HG03460 (cell line): ENCODE data around the gene HBS1L.
"Not testable (repeated sequence)": the region's sequence is repeated elsewhere in the genome, so short reads cannot be mapped to it uniquely, and the experiment has no call there.

Experiments
- ATAC-seq: cut with Tn5 transposase; IDR thresholded peaks from one replicate; pipeline ENCODE4 v1.9.1; 2021; ENCODE audit not compliant: unreplicated experiment

Gene HBS1L

DNA sequence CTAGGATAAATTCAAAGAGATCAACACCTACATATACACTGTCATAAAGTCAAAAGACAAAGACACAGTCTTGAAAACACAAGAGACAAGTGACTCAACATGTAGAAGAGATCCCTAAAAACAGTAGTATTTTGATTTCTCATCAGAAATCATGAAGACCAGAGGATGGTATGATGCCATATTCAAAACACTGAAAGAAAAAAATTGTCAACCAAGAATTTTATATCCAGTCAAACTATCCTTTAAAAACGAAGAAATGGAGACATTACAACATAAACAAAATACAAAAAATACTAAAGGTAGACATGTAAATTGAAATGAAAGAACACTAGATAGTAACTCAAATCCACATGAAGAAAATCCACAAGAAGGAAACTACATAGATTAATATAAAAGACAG lies 27.3 kb upstream of the HBS1L start:
- ATAC-seq = no peak

DNA sequence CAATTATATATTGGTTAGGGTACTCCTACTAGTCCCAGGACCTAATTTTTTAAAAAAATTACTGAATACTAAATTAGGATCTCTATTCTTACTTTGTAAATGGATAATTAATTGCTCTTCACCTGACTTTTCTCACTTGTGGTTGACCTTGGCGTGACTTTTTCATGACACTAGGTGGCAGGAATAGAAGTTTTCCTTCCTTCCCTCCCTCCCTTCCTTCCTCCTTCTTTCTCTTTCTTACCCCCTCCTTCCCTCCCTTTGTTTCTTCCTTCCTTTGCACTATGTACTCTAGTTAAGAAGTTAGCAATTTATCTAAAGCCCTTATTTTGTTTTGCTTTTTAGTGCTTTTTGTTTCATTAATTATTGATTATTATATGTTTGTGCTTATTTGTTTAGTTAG lies 20.4 kb upstream of the HBS1L start:
- no peak for ATAC-seq

DNA sequence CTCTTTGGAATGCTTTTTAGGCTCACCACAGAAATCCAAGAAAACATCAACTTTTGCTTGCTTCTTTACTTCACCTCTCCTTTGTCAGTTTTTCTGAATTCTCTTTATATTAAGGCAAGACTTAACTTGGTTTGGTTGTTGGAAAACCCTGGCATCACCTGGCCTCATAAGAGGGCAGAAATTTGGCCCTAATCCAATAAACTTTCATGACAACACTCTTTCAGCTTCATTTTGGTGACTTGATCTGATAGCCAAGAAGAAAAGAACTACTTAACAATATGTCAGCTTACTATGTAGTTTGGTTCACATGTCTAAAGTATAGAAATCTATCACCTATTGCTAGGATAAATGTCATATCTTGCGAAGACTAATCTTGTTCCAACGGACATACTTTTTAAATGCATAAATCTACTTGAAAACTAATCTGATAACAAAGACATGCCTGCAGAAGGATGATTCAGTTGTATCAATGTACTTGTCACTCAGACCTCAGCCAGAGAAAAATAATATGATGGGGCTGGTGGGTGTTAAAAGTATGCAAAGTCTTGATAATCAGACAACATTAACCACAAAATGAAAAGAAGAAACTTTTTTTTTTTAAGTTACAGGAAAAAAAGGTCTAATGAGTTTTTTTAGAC lies 19.3 kb upstream of the HBS1L start:
- no peak for ATAC-seq

DNA sequence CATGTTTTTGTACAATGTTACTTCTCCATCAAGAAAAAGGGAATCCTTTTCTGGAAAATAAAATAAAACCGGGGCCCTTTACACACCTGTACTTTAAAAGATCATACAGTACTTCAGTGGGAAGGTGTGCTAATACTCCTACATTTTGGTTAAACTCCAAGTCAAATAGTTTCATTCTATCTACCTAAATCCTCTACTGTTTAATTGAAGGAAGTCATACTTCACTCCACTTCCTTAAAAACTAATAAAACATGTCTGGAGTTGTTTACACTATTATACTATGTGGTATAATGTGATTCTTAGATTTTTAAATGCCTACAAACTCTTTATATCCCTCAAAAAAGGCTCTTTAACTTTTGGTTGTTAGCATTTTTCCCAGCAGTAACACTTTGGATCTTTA lies 18.6 kb upstream of the HBS1L start:
- no peak for ATAC-seq

DNA sequence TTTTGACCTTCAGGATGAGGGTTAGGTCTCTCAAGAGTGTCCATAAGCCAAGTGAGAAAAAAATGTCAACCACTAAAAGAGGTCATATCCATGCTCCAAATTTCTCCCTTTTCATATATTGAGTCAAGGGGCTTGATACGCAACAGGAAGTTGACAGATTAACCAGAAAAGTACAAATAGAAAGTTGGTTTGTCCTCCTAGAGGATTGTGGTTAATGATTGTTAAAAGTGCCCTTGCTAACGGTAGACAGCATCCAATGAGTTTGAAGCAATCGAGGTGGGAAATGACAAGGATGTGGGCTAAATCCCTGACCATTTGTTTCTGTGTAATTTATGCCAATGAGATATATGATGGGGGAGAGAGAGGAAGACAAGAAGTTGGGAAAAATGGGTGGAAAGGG lies 18.1 kb upstream of the HBS1L start:
- ATAC-seq = no peak

DNA sequence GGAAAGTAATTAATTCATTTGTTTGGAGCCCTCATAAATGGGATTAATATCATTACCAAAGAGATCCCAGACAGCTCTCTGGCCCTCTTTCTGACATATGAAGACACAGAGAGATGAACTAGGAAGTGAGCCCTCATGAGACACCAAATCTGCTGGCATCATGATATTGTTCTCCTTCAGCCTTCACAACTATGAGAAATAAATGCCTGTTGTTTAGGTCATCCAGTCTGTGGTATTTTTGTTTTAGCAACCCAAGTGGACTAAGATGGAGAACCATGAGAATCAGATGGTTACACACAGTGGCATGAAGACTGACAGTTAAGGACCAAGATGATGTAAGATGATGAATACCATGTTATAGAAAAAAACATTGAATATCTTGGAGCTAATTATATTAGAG lies 16.9 kb upstream of the HBS1L start:
- ATAC-seq = no peak

DNA sequence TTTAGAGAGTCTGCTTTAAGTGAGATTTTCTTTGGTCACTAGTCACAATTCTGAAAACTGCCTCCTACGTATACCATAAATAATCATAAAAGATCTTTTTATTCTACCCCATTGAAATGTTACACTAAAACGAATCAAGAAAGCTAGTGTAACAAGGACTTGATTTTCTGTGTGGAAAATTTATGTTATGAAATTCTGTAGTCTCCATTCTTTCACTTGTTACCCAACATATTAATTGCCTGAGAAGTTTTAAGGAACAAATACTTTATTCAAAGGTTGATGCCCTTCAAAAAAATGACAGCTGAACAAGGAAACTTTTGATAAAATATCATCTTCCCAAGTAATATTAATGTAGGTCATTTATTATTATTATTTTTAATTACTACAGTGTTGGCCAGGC lies 13.3 kb upstream of the HBS1L start:
- no peak for ATAC-seq

DNA sequence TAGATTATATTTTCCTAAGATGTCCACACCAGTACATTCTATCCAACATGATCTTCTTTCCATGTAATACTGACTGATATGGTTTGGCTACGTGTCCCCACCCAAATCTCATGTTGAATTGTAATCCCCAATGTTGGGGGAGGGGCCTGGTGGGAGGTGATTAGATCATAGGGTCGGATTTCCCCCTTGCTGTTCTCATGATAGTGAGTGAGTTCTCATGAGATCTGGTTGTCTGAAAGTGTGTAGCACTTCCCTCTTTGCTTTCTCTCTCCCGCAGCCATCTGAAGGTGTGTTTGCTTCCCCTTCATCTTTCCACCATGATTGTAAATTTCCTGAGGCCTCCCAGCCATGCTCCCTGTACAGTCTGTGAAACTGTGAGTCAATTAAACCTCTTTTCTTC lies 12.2 kb upstream of the HBS1L start:
- no peak for ATAC-seq

DNA sequence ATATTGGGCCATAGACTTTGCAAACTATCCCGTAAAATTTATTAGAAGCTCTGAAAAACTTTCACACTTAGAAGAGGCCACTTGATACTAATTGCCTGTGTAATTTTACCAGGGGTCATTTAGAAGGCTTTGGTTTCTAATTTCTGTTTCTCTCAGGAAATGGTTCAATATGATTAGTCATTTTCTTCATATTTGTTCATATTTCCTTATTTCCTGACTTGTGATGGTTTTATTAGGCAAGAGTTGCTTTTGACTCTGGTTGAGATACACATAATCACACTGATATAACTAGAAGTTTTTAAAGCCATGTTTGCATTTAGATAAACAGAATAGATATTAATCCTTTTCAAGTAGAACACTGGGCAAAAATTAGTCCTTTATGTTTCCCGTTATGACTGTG lies 11.8 kb upstream of the HBS1L start:
- no peak for ATAC-seq

DNA sequence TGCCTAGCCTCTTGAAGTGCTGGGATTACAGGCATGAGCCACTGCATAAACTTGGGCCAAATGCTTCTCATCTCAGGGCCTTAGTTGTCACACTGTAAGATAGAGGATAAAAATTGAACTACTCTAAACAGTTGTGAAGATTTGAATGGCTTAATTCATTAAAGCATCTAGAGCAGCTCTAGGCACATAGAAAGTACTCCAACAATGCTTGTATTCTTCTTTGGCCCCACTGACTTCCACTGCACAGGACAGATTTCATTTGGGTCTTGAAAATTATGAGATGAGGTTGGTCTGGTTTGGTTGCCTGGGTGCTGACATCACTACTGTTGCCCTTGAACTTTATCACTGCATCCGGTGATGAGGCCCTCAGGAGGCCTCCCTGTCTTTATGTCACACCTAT lies 10.0 kb upstream of the HBS1L start:
- ATAC-seq = no peak

DNA sequence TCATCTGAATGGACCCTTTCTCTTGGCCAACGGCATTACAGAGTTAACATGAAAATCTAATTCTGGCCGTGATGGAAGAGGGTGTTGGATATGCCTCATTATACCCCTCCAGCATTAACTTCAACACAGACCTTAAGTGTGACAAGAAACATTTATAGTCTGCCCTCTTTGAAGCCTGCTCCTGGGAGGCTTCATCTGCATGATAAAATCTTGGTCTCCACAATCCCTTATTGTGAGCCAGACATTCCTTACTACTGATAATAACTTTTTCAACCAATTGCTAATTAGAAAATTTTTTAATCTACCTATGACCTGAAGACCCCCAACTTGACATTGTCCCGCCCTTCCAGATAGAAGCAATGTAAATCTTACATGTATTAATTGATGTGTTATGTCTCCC lies 9.3 kb upstream of the HBS1L start:
- no peak for ATAC-seq

DNA sequence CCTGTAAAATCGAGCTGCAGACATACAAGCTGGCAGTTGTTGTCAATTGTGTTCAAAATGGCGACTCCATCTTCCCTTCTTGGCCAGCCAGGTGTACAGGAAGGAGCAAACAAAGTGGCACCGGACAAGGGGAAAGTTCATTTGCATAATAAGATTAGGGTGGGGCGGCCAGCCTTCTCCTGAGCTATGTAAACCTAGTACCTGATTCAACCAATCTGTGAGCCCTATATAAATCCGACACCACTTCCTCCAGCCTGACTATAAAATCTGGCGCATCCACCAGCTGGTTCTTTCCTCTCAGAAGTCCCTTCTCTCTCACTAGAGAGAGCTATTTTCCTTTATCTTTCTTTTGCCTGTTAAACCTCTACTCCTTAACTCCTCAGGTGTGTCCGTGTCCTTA lies 8.1 kb upstream of the HBS1L start:
- no peak for ATAC-seq

DNA sequence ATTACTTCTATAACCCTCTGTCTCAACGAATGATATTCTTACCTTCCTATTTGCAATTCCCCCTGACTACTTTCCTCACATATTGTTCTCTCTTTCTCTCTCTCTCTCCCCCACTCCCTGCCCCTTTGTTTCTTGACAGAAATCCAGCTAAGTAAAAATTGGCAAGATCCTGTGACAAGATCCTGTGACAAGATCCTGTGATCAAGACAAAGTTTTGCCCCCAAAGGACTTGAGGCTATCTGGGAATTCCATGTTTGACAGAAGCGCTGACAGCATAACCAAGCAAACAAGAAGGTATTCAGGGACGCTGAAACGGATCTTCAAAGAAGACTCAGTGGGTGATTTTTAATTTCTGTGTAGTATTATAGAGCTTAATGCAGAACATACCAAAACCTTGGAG lies 5.5 kb upstream of the HBS1L start:
- ATAC-seq = no peak

DNA sequence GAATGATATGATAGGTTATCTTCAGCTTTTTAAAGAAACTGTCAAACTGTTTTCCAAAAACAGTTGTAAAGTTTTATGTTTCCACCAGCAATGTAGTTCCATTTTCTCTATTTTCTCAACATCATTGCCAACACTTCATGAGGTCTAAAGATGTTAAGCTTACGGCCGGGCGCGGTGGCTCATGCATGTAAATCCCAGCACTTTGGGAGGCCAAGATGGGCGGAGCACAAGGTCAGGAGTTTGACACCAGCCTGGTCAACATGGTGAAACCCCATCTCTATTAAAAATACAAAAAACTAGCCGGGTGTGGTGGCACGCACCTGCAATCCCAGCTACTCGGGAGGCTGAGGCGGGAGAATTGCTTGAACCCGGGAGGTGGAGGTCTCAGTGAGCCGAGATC lies 3.7 kb upstream of the HBS1L start:
- not testable (repeated sequence) for ATAC-seq

DNA sequence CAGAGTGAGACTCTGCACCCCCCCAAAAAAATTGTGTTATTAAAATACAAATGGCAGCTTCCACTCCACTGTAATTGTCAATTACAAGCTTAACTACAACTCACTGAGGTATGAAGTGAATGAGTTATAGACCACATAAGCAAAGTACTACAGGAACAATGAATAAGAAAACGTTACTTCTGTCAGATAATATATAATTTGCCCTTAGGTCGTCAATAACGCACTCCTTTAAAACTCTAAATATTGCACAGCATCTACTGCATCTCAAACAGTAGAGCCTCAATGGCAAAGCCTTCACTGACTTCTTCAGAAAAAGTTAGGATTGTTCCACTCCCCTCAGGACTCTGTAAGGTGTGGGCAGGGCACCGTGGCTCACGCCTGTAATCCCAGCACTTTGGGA lies 2.0 kb upstream of the HBS1L start:
- ATAC-seq = no peak

DNA sequence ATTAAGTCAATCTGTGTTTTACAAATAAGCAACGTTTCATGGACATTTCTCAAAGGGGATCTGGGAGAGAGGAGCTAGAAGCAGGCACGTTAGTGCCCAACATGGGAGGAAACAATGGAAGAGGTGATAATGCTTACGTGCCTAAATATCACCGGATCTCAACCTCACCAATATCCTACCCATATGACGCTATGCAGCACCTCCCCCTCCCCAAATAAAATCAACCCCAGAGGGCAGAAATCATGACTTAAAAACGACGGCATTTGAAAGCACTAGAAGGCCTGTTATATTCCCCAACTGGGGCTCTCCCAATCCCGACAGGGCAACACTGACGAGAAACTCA lies 425 bp downstream of the HBS1L start:
- ATAC-seq = peak; percentile 8

DNA sequence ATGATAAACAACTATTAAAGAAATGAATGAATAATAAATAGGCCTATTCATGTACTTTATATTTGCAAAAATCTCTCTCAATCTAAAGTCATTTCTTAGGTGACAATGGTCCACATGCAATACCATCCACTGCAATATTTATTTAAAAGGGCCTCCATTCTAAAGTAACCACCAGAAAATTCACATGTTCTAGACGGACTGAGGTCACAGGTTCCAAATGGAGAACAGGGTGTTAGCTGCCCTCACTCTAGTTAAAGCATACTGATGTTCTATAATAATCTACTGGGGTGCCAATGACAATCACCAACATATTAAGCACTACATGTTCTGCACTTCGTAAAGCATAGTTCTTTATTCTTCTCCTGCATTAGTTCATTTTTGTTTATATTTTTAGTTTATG lies 1.2 kb downstream of the HBS1L start:
- no peak for ATAC-seq

DNA sequence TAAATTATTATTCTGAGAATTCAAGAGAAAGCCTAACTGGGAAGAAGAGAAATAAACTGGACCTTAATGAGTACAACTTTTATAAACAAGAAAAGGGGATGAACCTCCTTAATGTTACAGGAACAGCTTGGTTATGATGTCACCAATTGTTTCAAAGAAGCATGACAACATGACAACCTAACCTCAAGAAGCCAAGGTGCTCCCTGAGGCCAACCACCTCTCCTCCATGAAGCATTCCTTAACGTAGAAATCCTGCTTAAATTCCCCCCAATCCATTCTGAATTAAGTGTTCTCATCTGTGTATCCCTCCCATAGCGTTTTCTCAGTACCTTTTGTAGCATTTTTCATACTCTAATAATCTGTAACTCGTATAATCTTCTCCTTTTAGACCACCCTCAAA lies 1.7 kb downstream of the HBS1L start:
- no peak for ATAC-seq

DNA sequence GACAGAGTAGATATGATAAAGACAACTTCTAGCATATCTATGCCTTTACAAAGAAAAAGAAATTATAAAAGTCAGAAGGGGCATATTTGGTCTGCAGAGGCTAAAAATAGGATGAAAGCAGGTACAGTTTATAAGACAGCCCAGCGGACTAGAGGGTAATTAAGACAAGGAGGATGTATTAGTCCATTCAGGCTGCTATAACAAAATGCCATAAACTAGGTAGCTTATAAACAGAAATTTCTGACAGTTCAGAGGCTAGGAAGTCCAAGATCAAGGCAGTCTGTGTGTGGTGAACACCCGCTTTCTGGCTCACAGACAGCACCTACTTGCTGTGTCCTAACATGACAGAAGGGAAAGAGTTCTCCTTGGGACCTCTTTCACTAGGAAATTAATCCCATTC lies 5.7 kb downstream of the HBS1L start:
- ATAC-seq = no peak

DNA sequence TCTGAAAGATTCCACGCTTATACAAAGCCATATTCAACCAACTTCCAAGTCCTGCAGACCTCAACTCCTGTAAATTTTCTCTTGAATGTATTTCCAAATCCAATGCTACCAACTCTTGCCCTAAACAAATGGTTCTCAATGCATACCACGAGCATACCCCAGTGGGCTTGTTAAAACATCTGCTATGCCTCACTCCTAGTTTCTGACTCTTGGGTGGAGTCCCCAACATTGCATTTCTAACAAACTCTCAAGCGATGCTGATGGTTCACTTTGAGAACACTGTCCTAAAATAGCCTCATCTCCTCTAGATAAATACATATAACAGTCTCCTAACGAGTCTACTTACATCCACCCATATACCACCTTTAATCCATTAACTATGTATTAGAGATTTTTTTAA lies 7.3 kb downstream of the HBS1L start:
- ATAC-seq = no peak

DNA sequence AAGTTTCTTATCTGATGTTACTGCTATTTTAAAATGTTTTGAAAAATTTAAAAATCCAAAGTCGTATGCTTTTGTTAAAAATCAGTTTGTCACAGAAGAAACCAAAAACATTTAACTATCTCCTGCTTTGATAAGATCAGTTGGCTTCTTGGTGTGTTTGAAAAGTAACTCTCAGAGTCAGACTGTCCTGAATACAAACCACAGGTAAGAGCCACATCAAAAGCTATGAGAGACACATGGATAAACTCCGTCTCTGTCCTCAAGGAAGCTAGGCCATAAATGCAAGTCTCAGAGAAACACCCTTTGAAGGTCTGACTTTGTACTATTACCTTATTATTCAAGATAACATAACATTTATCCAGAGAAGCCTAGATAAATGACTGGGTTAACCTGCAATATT lies 7.7 kb downstream of the HBS1L start:
- no peak for ATAC-seq

DNA sequence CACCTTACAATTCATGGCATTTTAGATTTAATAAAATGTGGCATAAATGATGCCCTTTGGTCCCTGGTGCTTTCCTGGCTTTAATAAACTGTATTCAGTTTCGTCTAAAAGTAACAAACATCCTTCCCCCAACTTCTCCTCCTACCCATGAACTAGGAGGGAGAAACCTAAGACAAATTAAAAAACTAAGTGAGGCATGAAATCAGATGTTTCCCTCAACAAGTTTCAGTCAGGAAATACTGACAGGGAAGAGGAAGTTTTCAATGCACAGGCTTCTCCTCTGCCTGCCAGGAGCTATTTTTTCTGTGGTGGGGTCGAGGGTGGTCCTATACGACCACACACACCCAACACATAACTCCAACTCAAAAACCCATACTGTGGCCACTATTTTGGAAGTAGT lies 10.0 kb downstream of the HBS1L start:
- no peak for ATAC-seq

DNA sequence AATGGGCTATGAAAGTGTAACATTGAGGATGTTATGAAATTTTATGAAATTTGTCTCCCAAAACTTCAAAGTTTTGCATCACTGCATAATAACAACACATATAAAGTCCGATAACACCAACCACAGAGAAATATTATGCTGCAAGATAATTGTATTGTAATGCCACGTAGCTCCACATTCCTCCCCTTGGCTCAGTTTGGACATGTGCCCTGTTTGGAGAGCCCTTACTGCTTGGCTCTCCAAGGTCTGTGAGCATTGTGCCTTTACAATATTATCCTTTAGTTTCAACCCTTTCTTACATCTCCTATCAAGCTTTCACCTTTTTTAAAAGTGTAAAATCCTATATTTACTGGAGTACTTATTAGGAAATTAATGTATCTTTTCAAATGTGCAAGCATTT lies 10.8 kb downstream of the HBS1L start:
- ATAC-seq = no peak

DNA sequence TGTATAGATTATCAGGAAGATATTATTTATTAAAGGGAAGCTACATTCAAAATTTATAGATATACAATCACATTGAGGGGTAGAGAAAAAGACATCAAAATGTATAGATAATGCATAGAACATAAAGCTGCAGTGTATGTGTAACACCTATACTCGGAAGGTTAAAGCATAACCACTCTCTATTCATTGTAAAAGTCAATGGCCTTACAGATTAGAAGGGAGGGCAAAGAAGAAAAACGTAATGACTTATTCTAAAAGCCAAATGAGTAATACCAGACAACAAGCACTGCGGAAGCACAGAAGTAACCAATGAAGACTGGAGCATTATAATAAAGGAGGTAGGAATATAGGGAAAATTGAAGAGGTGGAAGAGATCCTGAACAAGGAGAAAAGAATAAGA lies 11.3 kb downstream of the HBS1L start:
- no peak for ATAC-seq
